ENCODE data around the gene CERT1. TPM values are rescaled to one million over a fixed set of nuclear protein-coding genes. Genes with fewer than 3 reads are reported as not detected.

The CERT1 gene
- total RNA-seq, 6 donors from 2014 or later: 22.3 to 79.3 (median 58.0) TPM

- Histone ChIP-seq H3K4me3 (no peak overlapping the region), H3K27ac (no peak overlapping the region), H3K4me1 (no peaks in the 10 kb centered on the region), H3K36me3 (no peaks in the 10 kb centered on the region), H3K9me3 (no peaks in the 10 kb centered on the region), H3K27me3 (no peaks in the 10 kb centered on the region)
- DNase-seq (no peak), ATAC-seq (ENCODE audit: low FRiP score in 2 of 2) (no peak)
- 71 to 72% methylated on average over 3 of the region's 3 CpGs for WGBS, 2 donors
- TF ChIP-seq POLR2AphosphoS5 (IDR thresholded peaks at IDR 0.05): no peak
- TF ChIP-seq EP300 (IDR thresholded peaks at IDR 0.05): no peak
- no peak for TF ChIP-seq POLR2A (IDR thresholded peaks at IDR 0.05)
- TF ChIP-seq CTCF (IDR thresholded peaks at IDR 0.05): no peak
Measured at GRCh38 chr5:75433814-75434506, 77.5 kb downstream of the CERT1 start.

DNA sequence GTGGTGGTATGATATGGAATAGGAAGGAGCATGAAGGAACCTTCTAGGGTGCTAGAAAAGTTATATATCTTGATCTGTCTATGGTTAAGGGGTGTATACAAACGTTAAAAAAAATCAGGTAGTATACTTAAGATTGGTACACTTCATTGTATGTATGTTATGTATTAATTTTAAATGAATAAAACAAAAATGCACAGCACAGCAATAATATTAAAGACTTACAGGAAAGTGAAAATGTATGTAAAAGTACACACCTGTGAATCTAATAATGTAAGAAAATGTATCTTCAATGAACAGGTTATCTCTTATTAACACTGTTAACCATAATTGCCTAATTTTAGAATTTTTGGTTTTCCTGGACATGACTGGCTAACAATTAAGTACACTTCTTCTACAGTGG, 97.2 kb downstream of the CERT1 start:
- peaks cover 0 to 52% (median 22%) of the 10 kb centered on the region in 4 donors for H3K36me3 ChIP-seq
- DNase-seq (no peak), ATAC-seq (ENCODE audit: low FRiP score in 2 of 2) (no peak)
- H3K4me1 ChIP-seq: peaks cover 0 to 9% (median 0%) of the 10 kb centered on the region in 4 donors
- H3K9me3 ChIP-seq: no peaks in the 10 kb centered on the region
- no peak overlapping the region for H3K4me3 ChIP-seq
- WGBS, 2 donors: 89 to 97% methylated on average over 1 of the region's 1 CpG
- no peak for TF ChIP-seq POLR2AphosphoS5 (IDR thresholded peaks at IDR 0.05)
- no peak for TF ChIP-seq POLR2A (IDR thresholded peaks at IDR 0.05)
- no peak for TF ChIP-seq CTCF (IDR thresholded peaks at IDR 0.05)
- TF ChIP-seq EP300 (IDR thresholded peaks at IDR 0.05): no peak
- no peak overlapping the region for H3K27ac ChIP-seq
- H3K27me3 ChIP-seq: no peaks in the 10 kb centered on the region

GRCh38 chr5:75412111-75412990, 99.1 kb downstream of the CERT1 start:
- no peak overlapping the region for H3K27ac ChIP-seq
- no peaks in the 10 kb centered on the region for H3K27me3 ChIP-seq
- ATAC-seq (ENCODE audit: low FRiP score in 2 of 2) (peak in 1 of 2 donors; percentile 28), DNase-seq (no peak)
- H3K4me1 ChIP-seq: peaks cover 0 to 9% (median 0%) of the 10 kb centered on the region in 4 donors
- no peak for TF ChIP-seq POLR2AphosphoS5 (IDR thresholded peaks at IDR 0.05)
- no peak for TF ChIP-seq EP300 (IDR thresholded peaks at IDR 0.05)
- no peak for TF ChIP-seq CTCF (IDR thresholded peaks at IDR 0.05)
- no peak for TF ChIP-seq POLR2A (IDR thresholded peaks at IDR 0.05)
- WGBS, 2 donors: 67 to 68% methylated on average over 4 of the region's 4 CpGs
- peaks cover 0 to 41% (median 11%) of the 10 kb centered on the region in 4 donors for H3K36me3 ChIP-seq
- H3K9me3 ChIP-seq: no peaks in the 10 kb centered on the region
- no peak overlapping the region for H3K4me3 ChIP-seq

DNA sequence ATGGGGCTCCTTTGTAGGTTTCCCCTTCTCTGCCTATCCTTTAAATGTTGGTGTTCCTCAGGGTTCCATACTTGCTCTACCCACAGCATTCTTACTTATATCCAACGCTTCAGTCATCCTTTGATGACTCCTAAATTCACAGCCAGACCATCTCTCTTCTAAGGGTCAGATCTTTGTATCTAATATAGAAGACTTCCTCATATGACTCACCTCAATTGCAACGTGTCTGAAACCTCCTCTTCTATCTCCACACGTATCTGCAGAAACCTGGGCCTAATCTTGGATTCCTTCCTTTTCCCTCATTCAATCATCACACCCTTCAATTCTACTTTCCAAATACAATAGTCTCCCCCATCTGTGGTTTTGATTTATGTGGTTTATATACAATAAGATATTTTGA, 106.1 kb downstream of the CERT1 start:
- no peak for TF ChIP-seq CTCF (IDR thresholded peaks at IDR 0.05)
- no peak for TF ChIP-seq EP300 (IDR thresholded peaks at IDR 0.05)
- no peak for TF ChIP-seq POLR2A (IDR thresholded peaks at IDR 0.05)
- TF ChIP-seq POLR2AphosphoS5 (IDR thresholded peaks at IDR 0.05): no peak
- Histone ChIP-seq H3K4me3 (no peak overlapping the region), H3K4me1 (no peaks in the 10 kb centered on the region), H3K36me3 (peaks cover 3 to 49% (median 10%) of the 10 kb centered on the region in 4 donors), H3K27me3 (no peaks in the 10 kb centered on the region), H3K9me3 (no peaks in the 10 kb centered on the region), H3K27ac (no peak overlapping the region)
- 74 to 77% methylated on average over 3 of the region's 3 CpGs for WGBS, 2 donors
- DNase-seq (no peak), ATAC-seq (ENCODE audit: low FRiP score in 2 of 2) (no peak)
